Measurements from ENCODE around the gene CGNL1. TPM values are rescaled to one million over a fixed set of nuclear protein-coding genes. Genes with fewer than 3 reads are reported as not detected.

The CGNL1 gene
- total and polyA plus RNA-seq, 10 of the 15 experiments (the other 5 are each of a cell fraction or from before 2014, with no cell fraction given), result under 0.01 to 0.27 (median 0.04) TPM; not detected in 3

DNA sequence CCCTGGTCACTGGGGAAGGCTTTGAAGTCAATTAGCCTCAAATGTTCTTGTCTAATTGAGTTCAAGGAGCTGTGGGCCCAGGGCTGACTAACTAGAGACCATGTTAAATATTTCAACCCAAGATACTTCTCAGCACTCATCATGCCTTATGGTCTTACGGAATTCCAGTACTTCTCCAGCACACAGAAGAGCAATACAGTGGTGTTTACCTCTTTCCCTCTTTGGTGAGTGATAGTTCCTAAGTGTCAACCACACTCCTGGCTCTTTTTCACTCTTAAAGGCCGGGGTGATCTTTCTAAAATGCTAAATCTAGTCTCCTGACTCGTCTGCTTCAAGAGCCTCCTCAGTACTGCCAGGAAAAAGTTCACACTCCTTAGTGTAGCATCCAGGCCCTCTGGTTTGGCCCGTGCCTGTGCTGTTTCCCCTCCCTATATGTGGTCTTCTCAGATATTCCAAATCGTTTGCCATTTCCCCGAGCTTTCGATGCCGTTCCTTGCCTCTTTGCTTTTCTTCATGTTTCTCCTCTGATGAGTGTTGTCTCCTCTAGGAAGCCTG is 220.1 kb downstream of the CGNL1 start (continued):
- TF ChIP-seq TARDBP (IDR thresholded peaks at IDR 0.05; ENCODE audit: borderline replicate concordance) (no peak), DPF2 (IDR thresholded peaks at IDR 0.05) (no peak)
- TF ChIP-seq, protein P1, sequence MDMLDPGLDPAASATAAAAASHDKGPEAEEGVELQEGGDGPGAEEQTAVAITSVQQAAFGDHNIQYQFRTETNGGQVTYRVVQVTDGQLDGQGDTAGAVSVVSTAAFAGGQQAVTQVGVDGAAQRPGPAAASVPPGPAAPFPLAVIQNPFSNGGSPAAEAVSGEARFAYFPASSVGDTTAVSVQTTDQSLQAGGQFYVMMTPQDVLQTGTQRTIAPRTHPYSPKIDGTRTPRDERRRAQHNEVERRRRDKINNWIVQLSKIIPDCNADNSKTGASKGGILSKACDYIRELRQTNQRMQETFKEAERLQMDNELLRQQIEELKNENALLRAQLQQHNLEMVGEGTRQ (IDR thresholded peaks at IDR 0.05; ENCODE audit: borderline replicate concordance, low read depth, low read length), result no peak

DNA sequence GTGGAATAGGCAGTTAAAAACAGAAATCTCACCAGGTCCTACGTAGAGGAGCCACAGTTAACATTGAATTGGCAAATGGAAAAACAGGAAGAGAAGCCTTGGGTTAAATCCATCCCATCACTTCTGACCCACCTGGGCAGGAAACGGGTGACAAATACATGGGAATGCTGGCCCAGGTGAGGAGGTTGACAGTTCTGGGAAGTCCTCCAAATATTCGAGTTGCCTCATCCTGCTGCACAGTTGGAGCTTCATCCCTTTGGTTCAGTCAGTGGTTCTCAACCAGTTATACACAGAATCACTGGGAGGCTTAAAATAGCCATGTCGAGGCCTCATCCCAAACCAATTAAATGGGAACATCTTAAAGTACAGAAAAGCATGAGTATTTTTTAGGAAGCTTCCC is 220.7 kb downstream of the CGNL1 start:
- ChIA-PET POLR2A (no interaction called here), CTCF (no interaction called here), SMC1A (ENCODE audit: uncharacterized antibody, unreplicated experiment) (no interaction called here), RAD21 (ENCODE audit: unreplicated experiment) (no interaction called here)
- in situ Hi-C loops (cut with MboI), result no loop called here
- no peak overlapping the region for H2AFZ ChIP-seq (ENCODE audit: control insufficient read depth, low read depth, low read length)
- ATAC-seq (no peak), FAIRE-seq (no peak), DNase-seq (ENCODE audit: low read depth, low spot score) (no peak)
- H3K79me2 ChIP-seq (ENCODE audit: control insufficient read depth, insufficient read depth, low read length), result no peaks in the 10 kb centered on the region
- no TSS peak for BruUV-seq (replicated peaks)
- H3K27ac ChIP-seq (ENCODE audit: control insufficient read depth, insufficient read depth), result no peak overlapping the region
- peaks cover 0 to 6% of the 10 kb centered on the region in 2 experiments; a peak in 3 of 4 replicates for H3K27me3 ChIP-seq (replicated peaks in 1 of 2; ENCODE audit: control insufficient read depth in 2 of 2, insufficient read depth in 2 of 2, low read length in 1 of 2)
- TF ChIP-seq POLR2AphosphoS5 (IDR thresholded peaks at IDR 0.05; ENCODE audit: low read length), result no peak
- TF ChIP-seq LARP7 (IDR thresholded peaks at IDR 0.05), result no peak
- TF ChIP-seq NBN (IDR thresholded peaks at IDR 0.05), result no peak
- no peak for TF ChIP-seq RUNX3 (IDR thresholded peaks at IDR 0.05; ENCODE audit: low read length)
- no peak for TF ChIP-seq RAD21 (IDR thresholded peaks at IDR 0.05; ENCODE audit: insufficient read depth, low read depth, low read length)
- no peak for TF ChIP-seq EP300 (IDR thresholded peaks at IDR 0.05; ENCODE audit: borderline replicate concordance in 1 of 2, control insufficient read depth in 1 of 2, low read depth in 2 of 2, low read length in 2 of 2)
- TF ChIP-seq, protein P2, sequence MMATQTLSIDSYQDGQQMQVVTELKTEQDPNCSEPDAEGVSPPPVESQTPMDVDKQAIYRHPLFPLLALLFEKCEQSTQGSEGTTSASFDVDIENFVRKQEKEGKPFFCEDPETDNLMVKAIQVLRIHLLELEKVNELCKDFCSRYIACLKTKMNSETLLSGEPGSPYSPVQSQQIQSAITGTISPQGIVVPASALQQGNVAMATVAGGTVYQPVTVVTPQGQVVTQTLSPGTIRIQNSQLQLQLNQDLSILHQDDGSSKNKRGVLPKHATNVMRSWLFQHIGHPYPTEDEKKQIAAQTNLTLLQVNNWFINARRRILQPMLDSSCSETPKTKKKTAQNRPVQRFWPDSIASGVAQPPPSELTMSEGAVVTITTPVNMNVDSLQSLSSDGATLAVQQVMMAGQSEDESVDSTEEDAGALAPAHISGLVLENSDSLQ (IDR thresholded peaks at IDR 0.05), result no peak
- no peak for TF ChIP-seq RFX5 (IDR thresholded peaks at IDR 0.05; ENCODE audit: low read depth, low read length)
- TF ChIP-seq, protein P3, sequence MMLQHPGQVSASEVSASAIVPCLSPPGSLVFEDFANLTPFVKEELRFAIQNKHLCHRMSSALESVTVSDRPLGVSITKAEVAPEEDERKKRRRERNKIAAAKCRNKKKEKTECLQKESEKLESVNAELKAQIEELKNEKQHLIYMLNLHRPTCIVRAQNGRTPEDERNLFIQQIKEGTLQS (IDR thresholded peaks at IDR 0.05; ENCODE audit: borderline replicate concordance, extremely low read depth, low read depth, low read length), result no peak
- TF ChIP-seq WRNIP1 (IDR thresholded peaks at IDR 0.05; ENCODE audit: borderline replicate concordance, low read depth, low read length), result no peak
- TF ChIP-seq, protein P1 (IDR thresholded peaks at IDR 0.05; ENCODE audit: borderline replicate concordance, low read depth, low read length), result no peak
- no peak for TF ChIP-seq CBX5 (IDR thresholded peaks at IDR 0.05; ENCODE audit: low read depth)
- WGBS (ENCODE audit: insufficient coverage, insufficient replicate concordance, low lambda C conversion rate, missing lambda C conversion rate), result 2% methylated on average over 4 of the region's 4 CpGs
- no peaks in the 10 kb centered on the region for H4K20me1 ChIP-seq (ENCODE audit: control insufficient read depth, insufficient read depth)
- no peaks in the 10 kb centered on the region for H3K36me3 ChIP-seq (ENCODE audit: control insufficient read depth in 2 of 2, insufficient read depth in 2 of 2, low read length in 1 of 2)
- no peaks in the 10 kb centered on the region for H3K9me3 ChIP-seq (replicated peaks; ENCODE audit: control insufficient read depth, insufficient read depth, low read length)
- H3K4me2 ChIP-seq (ENCODE audit: control insufficient read depth, insufficient read depth), result no peak overlapping the region
- H3K9ac ChIP-seq (ENCODE audit: control insufficient read depth, insufficient read depth, low read length), result no peak overlapping the region
- no peaks in the 10 kb centered on the region for H3K4me1 ChIP-seq (ENCODE audit: control insufficient read depth, insufficient read depth, low read length)
- intact Hi-C loops (cut with micrococcal nuclease; ENCODE audit: unreplicated experiment), result no loop called here
- H3K4me3 ChIP-seq, result no peak overlapping the region

All from GM12878 (cell line).